Spleen (tissue), 7 donors: ENCODE results near the gene ZNF718.
"Not testable (repeated sequence)": the region's sequence is repeated elsewhere in the genome, so short reads cannot be mapped to it uniquely, and the experiment has no call there.

Experiments used
- CTCF ChIP-seq, 11 experiments: fragments of 200-600 bp in 7 of 11; fragments of 450-650 bp in 4 of 11; sonication (generic) in 4 of 11; IDR thresholded peaks in 8 of 11; conservative IDR thresholded peaks in 3 of 11; 1 replicate in 7 of 11; 2 replicates in 4 of 11; pipeline versions ENCODE4 v1.4.0 to v1.8.0; 2016 to 2021; ENCODE audit warnings: antibody characterized with exemption in 11 of 11, inconsistent platforms in 4 of 11, mild to moderate bottlenecking in 1 of 11
- POLR2A ChIP-seq, 3 donors: fragments of 450-650 bp; IDR thresholded peaks; one replicate each; pipeline ENCODE4 v1.5.1; 2017; ENCODE audit warnings: antibody characterized with exemption in 3 of 3, mild to moderate bottlenecking in 1 of 3
- donor health status: DM: no; HTN: no; CAD: no; lungs with moderate emphysema.
- donor health status: DM: no; HTN: no; CAD: no.
- donor health status: DM: no; HTN: no; CAD: no.

GRCh38 chr4:195159-195558 is 70.9 kb downstream of the ZNF718 start:
- not testable (repeated sequence) for TF ChIP-seq CTCF (IDR thresholded peaks at IDR 0.05 in 8 of 11, conservative IDR thresholded peaks at IDR 0.05 in 3 of 11); POLR2A (IDR thresholded peaks at IDR 0.05)
